GM21381 (cell line): ENCODE results near the gene LRRC45.
"Not testable (repeated sequence)": the region's sequence is repeated elsewhere in the genome, so short reads cannot be mapped to it uniquely, and the experiment has no call there.

Experiments
- ATAC-seq: cut with Tn5 transposase; IDR thresholded peaks from one replicate; pipeline ENCODE4 v1.9.1; 2021; ENCODE audit warnings: mild to moderate bottlenecking, moderate library complexity; ENCODE audit not compliant: unreplicated experiment

The LRRC45 gene

DNA sequence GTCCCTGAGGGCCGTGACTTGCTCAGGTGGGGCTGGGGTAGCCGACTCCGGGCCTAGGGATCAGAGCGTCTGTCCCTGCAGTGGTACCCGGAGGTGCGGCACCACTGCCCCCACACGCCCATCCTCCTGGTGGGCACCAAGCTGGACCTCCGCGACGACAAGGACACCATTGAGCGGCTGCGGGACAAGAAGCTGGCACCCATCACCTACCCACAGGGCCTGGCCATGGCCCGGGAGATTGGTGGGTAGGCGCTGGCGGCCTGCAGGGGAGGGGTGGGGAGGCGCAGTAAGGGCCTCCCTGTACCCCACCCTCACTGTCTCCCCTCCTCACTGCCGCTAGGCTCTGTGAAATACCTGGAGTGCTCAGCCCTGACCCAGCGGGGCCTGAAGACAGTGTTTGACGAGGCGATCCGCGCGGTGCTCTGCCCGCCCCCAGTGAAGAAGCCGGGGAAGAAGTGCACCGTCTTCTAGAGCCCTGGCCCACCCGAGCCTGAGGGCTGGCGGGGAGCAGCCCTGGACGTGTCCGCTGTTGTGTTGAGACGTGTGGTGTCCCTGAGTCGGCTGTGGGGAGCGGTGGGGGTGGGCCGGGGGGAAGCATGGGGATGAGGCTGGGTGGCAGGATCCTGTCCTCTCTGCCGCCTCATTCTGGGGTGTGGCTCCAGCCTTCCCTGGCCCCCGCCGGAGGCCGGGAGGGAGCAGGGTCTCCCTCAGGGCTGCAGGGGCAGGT, 10.4 kb downstream of the LRRC45 start:
- ATAC-seq = no peak

DNA sequence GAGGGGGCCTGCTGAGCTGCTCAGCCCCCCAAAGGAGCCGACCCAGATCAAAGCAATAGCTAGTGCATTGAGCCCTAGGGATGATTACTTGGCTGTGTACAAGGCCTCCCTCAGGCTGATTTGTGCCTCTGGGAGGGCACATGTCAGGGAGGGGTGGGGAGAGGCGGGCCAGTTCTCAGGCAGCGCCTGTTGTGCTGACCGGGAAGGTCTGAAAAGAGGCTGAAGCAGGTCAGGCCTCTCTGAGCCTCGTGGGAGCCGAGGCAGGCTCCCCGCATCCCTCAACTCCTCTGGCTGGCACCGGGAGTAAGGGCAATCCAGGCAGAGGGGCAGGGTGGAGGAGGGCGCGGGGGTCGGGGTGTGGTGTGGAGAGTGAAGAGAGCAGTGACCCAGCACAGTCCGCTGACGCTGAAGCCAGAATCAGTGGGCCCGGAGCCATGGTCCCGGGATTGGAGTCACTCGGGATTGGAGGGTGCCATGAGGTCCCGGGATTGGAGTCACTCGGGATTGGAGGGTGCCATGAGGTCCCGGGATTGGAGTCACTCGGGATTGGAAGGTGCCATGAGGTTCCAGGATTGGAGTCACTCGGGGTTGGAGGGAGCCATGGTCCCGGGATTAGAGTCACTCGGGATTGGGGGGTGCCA, 11.4 kb downstream of the LRRC45 start:
- no peak for ATAC-seq

DNA sequence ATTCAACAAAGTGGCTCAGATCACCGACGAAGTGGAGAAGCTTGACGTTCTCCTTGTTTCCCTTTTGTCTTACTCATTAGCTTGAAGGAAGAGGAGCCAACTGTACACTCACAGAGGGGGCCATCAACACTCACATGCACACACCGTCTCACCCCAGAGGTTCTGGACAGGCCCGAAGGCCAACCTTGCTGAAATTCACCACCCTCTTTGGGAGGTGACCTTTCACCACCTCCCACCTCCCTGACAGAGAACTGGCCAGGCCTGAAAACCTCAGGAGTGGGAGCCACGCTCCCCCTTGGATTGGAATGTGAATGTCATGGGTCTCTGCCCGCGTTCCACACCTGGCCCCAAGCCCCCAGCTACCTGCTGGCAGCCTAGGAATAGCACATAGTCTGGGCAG, 12.4 kb downstream of the LRRC45 start:
- ATAC-seq = no peak

DNA sequence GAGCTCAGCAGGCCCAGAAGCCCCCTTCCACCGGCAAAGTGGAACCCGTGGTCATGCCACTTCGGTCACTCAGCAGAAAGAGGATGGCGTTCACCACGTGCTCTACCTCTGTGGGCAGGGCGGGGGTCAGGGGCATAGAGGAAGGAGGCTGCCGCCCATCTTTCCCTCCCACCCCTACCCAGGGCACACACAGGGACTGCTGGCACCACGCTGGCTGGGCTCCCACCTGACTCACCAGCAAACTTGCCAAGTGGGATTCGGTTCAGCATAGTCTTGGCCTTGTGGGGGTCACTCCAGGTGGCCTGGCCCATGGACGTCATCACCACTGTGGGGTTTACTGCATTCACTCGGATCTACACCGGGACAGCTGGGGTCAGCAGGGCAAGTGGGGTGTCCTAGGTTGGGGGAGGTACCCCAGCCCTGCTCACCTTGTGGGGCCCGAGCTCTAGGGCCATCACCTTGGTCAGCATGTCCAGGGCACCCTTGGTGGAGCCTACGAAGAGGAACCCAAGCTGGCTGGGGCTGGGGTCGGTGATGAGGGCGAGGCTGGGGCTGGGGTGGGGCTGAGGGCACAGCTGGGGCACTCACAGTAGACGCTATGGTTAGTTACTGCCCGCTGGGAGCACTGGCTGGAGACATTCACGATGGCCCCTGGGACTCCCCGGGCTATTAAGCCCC, 13.0 kb downstream of the LRRC45 start:
- no peak for ATAC-seq

DNA sequence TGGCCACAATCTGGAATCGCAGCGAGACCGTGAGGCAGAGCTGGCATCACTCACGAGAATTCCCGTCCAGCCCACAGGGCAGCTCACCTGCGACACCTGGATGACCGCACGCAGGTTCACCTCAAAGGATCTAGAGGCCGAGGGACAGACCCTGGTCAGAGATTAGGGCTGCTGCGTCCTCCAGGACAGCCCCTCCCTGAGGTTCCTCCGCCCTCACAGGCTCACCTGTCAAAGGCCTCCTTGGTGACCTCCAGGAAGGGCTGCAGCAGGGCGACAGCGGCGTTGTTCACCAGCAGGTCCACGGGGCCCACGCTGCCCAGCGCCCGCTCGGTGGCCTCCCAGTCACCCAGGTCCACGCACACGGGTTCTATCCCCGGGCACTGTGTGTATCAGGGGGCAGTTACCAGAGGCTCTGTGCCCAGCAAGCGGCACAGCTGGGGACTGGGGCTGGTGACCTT, 13.6 kb downstream of the LRRC45 start:
- ATAC-seq = no peak

DNA sequence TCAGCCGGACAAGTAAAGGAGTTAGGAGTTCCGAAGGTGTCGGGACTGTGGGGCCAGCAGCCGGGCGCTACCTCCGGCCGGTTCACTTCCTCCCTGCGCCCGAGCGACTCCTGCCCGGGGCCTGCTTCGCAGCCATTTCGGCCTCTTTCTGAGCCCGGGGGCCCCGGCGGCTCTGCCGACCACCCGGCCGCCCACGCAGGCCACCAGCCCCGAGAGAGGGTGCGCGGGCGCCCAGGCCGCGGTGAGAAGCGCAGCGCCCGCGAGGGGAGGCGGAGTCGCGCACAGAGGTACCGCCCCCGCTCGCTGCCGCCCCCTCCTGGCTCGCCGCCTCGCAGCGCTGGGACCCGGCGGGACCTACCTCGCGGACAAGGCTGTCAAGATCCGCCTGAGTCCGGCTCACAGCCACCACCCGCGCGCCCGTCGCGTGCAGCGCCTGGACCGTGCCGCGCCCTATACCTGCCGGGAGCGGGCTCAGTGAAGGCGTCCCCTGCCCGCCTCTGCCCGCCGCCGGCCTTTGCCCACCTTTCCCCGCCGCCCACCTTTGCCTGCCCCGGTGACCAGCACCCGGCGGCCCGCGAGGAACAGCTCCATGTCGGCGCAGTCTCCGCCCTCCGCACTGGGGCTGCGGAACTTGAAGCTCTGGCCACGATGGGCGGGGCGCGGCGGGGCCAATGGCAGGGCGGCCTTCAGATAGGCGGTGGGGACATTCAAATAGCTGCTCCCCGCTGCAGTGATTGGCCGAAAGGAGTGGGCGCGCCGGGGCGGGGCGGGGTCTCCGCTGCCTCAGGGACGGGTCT, 14.2 kb downstream of the LRRC45 start, which contains the start of gene DCXR:
DCXR (minus strand) TSS at position 606 of the 797 bp plus-strand sequence; CDS start at position 591, 15 bp downstream.
- ATAC-seq = peak; percentile 84

DNA sequence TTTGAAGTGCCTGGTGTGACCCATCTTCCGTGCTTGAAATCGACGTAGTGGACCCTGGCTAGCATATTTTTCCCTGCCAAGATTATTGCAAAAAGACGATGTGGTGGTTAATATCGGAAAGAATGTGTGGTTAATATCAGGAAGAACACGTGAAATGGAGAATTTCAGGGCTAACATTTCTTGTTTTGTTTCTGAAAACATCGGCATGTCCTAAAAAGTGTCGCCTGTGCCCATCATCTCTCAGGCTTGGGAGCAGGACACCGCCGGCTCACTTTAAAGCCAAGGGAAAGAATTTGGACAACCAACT, 14.7 kb downstream of the LRRC45 start:
- ATAC-seq = no peak

DNA sequence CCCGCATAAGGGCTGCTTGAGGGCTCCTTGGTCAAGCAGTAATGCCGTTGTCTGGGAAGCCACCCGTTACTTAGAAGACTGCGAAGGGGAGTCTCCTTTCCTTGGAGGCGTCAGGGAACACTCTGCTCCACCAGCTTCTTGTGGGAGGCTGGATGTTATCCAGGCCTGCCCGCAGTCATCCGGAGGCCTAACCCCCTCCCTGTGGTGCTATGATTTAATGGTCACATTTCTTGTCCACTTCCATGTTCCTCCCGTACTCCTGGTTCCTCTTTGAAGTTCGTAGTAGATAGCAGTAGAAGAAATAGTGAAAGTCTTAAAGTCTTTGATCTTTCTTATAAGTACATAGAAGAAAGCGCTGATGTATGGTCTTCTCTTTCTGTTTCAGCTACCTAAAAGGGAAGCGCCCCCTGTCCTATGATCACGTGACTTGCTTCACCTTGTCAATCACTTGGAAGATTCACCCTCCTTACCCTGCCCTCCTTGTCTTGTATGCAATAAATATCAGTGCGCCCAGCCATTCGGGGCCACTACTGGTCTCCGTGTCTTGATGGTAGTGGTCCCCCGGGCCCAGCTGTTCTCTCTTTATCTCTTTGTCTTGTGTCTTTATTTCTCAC, 15.8 kb downstream of the LRRC45 start:
- ATAC-seq = not testable (repeated sequence)

DNA sequence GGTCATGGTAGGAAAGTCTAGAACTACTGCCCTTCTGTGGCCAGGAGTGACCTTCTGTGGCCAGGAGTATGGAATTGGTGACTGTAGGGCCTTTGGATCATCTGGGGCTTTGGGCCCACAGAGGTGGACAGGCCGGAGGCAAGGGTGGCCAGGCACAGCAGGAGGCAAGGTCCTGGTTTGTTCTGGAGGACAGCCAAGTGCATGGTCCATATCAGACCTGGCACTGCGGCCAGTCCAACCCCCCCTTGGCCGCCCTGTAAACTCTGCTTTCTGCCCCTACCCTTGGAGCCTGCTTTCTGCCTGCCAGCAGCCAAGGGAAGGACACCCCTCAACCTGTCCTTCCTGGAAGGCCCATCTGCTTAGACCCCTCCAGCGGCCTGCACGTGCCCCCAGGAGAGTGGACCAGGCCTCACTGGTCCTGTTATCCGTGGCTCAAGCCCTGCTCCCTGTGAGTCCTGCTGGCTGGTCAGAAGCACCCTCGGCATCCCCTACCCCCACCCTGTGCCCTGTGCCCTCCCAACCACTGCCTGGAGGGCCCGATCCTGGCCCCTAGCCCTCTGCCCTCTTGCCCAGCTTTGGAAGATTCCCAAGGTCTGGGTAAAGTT, 16.7 kb downstream of the LRRC45 start:
- no peak for ATAC-seq

DNA sequence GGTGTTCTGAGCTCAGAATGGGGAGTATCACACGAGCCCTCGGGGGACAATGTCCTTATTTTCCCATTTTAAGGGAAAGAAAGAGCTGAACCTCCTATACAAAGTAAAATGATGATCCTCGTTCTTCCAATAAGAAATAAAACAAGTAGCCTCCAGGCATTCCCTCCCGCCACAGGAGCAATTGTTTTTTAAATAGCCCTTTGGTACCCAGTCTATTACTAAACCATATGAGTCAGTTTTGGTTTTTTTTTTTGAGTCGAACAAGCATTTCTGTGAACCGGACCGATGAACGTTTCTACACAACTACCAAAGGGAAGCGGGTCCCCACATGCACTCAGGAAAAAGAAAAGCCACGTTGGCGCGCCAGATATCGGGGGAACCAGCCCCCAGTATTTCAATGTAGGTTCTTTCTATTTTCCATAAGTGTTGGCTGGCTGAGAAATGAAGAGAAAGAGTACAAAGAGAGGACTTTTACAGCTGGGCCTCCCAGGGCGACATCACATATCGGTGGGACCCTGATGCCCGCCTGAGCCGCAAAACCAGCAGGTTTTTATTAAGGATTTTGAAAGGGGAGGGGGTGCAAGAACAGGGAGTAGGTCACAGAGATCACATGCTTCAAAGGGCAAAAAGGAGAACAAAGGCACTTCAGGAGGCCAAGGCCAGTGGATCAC, 18.2 kb downstream of the LRRC45 start:
- no peak for ATAC-seq

DNA sequence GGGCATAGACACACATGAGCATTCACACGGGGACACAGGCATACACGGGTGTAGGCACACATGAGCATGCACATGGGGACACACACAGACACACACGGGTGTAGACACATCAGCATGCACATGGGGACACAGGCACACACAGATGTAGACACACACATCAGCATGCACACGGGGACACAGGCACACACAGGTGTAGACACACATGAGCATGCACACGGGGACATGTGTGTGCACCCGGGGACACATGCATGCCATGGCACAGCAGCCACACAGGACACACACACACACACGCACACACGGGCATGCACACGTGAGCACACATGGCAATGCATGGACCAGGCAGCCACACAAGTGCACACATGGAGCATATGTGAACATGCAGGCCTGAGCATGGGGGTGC, 19.5 kb downstream of the LRRC45 start:
- no peak for ATAC-seq

DNA sequence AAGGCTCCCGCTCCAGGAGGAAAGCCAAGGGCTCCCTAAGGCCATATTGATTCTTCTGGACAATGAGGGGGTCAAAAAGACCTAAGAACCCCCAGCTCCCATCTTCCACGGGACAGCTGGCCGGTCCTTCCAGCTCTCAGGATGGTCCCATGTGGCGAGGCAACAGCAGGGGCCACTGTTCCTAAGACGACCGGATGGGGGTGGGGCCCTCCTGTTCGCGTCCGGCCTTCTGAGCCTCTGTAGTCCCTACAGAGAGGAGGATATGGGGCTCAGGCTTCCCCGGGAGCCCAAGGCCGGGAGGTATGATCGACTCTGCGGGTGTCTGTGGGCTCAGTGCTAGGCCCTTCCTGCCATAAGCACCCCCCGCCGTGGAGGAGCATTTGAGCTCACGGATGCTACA, 20.4 kb downstream of the LRRC45 start:
- no peak for ATAC-seq

DNA sequence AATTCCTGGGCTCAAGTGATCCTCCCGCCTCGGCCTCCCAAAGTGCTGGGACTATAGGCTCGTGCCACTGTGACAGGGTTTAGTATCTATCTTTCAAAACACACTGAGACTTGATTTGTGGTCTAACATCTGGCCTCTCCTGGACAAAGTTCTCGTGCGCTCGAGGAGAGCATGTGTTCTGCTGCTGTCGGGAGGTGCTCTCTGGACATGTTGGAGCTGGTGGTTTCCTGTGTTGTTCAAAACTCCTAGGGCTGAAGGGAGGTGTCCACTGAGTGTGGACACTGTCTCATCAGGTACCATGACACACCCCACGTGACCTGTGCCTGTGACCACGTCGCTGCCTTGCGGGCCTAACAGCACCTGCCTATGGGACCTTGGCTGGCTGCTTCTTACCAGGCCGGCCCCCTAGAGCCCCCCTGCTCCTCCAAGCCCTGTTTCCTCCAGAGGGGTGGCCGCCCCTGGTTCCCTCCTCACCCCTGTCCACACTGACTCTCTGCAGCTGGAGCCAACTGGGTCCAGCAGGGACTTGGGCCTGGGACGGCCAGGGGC, 22.9 kb downstream of the LRRC45 start:
- ATAC-seq = no peak

DNA sequence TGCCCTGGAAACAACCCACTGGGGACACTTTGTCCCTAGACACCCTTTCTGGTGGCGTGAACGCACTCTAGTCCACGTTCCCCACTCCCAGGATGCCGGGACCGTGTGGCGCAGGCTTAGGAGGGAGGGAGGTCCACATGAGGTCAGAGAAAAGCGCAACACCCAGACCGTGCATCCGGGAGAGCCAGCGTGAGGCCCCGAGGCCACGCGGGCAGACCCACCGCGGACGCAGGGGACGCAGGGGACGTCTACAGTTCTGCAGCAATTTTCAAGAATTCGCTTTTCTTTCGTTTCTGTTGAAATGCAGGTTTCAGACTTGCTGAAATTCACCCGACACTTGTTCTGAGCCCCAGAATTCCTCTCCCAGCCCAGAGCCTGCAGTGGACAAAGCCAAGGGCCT, 23.8 kb downstream of the LRRC45 start:
- ATAC-seq = no peak

DNA sequence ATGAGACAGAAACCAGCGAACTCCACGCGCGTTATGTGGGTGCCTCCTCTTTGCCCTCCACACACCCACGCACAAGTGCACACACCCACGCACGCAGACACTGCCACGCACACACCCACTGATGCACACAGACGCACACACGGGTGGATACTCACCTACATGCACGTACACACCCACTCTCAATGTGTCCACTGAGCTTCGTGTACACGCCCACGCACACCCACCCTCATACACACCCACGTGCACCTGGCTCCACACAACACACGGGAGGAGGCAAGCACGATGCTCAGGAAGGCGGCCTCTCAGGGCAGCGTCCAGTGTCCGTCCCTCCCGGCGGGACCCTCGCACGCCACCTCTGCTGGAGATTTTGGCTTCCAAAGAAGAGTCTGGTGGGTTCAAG, 24.3 kb downstream of the LRRC45 start:
- no peak for ATAC-seq

DNA sequence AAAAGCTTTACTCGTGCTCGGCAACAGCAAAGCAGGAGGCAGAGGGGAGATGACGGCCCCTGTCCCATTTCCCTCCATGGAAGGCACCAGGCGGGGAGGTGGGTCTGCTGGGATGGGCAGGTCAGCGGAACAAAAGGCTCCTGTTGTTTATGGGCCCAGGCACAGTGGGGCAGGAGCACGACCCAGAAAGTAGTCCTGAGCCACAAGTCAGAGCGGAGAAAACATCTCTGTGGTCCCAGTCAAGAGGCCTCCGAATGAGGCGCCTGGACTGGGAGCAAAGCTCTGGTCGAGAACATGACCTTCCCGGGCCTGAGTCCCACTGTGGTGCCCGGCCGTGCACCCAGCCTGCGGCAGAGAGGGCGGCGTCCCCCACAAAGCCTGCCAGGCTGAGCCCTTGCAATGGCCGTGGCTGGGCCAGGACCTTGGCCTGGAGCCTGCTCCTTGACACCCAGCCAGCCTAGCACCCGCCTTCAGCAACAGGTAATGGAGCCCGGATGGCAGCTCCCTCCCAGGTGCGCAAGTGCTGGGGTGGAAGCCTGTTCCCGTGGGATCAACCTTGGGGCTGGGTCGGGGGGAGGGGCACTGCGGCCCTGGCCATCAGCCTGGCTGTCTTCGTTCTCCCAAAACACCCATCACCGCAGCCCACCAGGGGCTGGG, 24.9 kb downstream of the LRRC45 start:
- ATAC-seq = no peak

DNA sequence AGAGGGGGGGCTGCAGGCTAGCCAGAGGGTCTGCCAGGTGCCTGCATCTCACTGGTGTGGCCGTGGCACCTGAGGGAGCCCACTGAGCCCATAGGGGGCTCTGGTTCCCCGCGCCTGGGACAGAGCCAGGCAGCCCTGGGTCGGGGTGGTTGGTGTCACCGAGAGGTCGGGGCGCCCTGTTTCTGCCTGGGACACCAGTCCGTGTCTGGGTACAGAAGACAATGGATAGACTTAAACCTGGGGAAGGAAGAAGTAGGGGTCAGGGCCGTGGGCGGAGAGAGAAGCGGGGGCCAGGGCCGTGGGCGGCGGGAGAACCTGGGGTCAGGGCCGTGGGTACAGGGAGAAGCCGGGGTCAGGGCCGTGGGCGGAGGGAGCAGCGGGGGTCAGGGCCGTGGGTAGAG, 25.5 kb downstream of the LRRC45 start:
- ATAC-seq = no peak

DNA sequence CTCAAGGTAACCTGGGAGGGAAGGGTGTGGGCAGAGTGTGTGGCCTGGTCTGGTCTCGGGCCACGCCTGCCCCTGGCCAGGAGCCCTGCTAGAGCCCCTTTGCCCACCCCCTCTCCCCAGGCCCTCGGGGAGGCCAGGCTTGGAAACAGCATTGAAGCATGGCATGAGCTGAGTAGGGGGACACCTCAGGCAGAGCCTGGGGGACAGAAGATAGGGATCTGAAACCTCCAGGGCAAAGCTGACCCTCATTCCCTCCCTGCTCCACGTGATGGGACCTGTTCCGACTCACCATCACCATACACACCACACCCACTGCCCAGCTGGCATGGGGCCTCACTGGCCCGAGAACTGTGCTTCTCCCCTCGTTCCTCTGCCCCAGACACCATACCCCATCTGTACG, 26.0 kb downstream of the LRRC45 start:
- no peak for ATAC-seq

DNA sequence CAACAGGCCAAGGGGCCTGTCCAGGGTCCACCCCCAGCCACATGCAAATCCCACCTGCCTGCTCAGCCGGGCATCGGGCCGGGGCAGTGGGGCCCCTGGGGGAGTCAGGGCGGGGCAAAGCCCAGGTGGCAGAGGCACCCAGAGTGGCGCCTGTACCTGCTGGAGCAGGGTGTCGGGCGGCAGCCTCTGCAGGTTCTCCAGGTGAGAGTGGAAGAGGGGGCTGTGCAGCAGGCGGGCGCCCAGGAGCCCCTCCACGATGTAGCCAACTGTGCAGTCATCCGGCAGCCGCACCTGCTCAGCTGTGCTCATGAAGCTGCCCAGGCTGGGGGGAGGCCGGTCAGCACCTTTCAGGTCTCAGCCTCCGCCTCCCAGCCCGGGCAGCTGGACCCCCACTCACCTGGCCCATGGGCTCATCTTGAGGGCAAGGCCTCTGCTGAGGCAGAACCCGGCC, 26.4 kb downstream of the LRRC45 start:
- ATAC-seq = no peak
